ENCODE data around the gene CENPM. TPM values are rescaled to one million over a fixed set of nuclear protein-coding genes. Genes with fewer than 3 reads are reported as not detected.

The CENPM gene
- total and polyA plus RNA-seq, 2 experiments from 2014 or later: 50.0 to 61.6 TPM

DNA sequence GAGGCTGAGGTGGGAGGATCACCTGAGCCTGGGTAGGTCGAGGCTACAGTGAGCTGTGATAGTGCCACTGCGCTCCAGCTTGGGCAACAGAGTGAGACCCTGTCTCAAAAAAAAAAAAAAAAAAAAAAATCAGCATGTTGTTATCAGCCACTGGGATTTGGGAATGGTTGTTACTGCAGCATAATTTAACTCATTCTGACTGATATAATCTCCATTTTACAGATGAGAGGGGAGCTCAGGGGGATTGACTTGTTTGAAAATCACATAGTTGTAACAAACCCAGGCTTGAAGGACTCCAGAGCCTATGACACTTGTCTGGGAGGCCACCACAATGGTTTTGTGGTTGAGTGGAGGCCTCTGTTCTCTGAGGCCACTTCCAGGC lies 19.3 kb upstream of the CENPM start (continued):
- TF ChIP-seq, protein P1, sequence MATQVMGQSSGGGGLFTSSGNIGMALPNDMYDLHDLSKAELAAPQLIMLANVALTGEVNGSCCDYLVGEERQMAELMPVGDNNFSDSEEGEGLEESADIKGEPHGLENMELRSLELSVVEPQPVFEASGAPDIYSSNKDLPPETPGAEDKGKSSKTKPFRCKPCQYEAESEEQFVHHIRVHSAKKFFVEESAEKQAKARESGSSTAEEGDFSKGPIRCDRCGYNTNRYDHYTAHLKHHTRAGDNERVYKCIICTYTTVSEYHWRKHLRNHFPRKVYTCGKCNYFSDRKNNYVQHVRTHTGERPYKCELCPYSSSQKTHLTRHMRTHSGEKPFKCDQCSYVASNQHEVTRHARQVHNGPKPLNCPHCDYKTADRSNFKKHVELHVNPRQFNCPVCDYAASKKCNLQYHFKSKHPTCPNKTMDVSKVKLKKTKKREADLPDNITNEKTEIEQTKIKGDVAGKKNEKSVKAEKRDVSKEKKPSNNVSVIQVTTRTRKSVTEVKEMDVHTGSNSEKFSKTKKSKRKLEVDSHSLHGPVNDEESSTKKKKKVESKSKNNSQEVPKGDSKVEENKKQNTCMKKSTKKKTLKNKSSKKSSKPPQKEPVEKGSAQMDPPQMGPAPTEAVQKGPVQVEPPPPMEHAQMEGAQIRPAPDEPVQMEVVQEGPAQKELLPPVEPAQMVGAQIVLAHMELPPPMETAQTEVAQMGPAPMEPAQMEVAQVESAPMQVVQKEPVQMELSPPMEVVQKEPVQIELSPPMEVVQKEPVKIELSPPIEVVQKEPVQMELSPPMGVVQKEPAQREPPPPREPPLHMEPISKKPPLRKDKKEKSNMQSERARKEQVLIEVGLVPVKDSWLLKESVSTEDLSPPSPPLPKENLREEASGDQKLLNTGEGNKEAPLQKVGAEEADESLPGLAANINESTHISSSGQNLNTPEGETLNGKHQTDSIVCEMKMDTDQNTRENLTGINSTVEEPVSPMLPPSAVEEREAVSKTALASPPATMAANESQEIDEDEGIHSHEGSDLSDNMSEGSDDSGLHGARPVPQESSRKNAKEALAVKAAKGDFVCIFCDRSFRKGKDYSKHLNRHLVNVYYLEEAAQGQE (IDR thresholded peaks at IDR 0.05; ENCODE audit: unreplicated experiment): no peak
- TF ChIP-seq POLR2AphosphoS5 (IDR thresholded peaks at IDR 0.05; ENCODE audit: low read depth): no peak
- TF ChIP-seq, protein P2, sequence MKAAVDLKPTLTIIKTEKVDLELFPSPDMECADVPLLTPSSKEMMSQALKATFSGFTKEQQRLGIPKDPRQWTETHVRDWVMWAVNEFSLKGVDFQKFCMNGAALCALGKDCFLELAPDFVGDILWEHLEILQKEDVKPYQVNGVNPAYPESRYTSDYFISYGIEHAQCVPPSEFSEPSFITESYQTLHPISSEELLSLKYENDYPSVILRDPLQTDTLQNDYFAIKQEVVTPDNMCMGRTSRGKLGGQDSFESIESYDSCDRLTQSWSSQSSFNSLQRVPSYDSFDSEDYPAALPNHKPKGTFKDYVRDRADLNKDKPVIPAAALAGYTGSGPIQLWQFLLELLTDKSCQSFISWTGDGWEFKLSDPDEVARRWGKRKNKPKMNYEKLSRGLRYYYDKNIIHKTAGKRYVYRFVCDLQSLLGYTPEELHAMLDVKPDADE (IDR thresholded peaks at IDR 0.05): no peak
- TF ChIP-seq EZH2phosphoT487 (IDR thresholded peaks at IDR 0.05; ENCODE audit: unreplicated experiment): no peak
- no peak for TF ChIP-seq ZNF331 (CRISPR knock-in tag; IDR thresholded peaks at IDR 0.05; ENCODE audit: low read depth)
- no peak for TF ChIP-seq JUNB (IDR thresholded peaks at IDR 0.05; ENCODE audit: unreplicated experiment)

DNA sequence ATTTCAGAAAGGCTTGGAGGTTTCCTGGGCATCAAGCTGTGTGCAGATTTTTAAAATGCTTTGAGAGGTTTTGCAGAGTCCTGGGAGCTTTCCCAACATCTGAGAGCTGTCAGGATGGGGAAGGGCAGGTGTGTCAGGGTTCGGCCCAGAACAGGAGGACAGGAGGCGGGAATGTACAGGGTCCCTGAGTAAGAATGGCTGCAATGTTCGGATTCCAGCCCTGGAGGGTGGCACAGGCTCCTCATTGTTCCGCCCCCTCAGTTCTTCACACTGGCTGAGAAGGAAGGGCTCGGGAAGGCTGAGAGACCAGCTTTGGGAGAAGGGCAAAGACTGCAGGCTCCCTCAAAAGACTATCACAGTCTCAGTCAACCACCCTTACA lies 17.1 kb upstream of the CENPM start:
- Histone ChIP-seq H3K9me2 (ENCODE audit: insufficient read depth) (no peaks in the 10 kb centered on the region), H4K20me1 (replicated peaks; ENCODE audit: insufficient read depth) (no peaks in the 10 kb centered on the region), H2AFZ (no peak overlapping the region), H3K36me3 (ENCODE audit: insufficient read depth) (no peaks in the 10 kb centered on the region), H3K79me2 (replicated peaks; ENCODE audit: insufficient read depth) (no peaks in the 10 kb centered on the region), H3K4me2 (no peak overlapping the region), H3K4me1 (ENCODE audit: insufficient read depth) (no peaks in the 10 kb centered on the region; the same call in 1 of the 2 replicates), H3K4me3 (no peak overlapping the region), H3F3A (replicated peaks; ENCODE audit: low read depth) (0 out of 2 replicates have a peak, but pooled peaks cover 2% of the 10 kb centered on the region), H3K27ac (ENCODE audit: low read depth) (no peak overlapping the region), H3K27me3 (ENCODE audit: insufficient read depth) (no peaks in the 10 kb centered on the region; the same call in 1 of the 2 replicates)
- H3K27ac Mint-ChIP-seq: no peak overlapping the region
- no peaks in the 10 kb centered on the region for H3K36me3 Mint-ChIP-seq (ENCODE audit: low read depth)
- no peak; the same call in 2 of the 3 replicates for ATAC-seq
- TF ChIP-seq, protein P2 (IDR thresholded peaks at IDR 0.05): no peak
- no peak for TF ChIP-seq CREB1 (CRISPR knock-in tag; IDR thresholded peaks at IDR 0.05; ENCODE audit: low read depth)
- DNase-seq (ENCODE audit: low spot score): no peak
- H3K4me3 Mint-ChIP-seq: no peak overlapping the region
- H3K4me1 Mint-ChIP-seq: peaks cover 20% of the 10 kb centered on the region
- H3K27me3 Mint-ChIP-seq (ENCODE audit: insufficient read depth, low read depth, poor library complexity): peaks cover 11% of the 10 kb centered on the region
- peaks cover 9% of the 10 kb centered on the region; the same call in 1 of the 3 replicates for H3K9me3 Mint-ChIP-seq

Data from GM23338 (cell line).